GM08714 (cell line): ENCODE results near the gene ADAMTS3.

Source experiments
- H3K4me3 ChIP-seq: fragments of 200-500 bp; sonication (Bioruptor generic); 2 replicates; pipeline ENCODE4 v1.5.1; 2014; ENCODE audit warnings: mild to moderate bottlenecking, low read length, inconsistent platforms
- ZNF274 ChIP-seq: IDR thresholded peaks from 2 replicates; pipeline ENCODE4 v1.6.1; 2012; ENCODE audit warnings: mild to moderate bottlenecking, low read depth, low read length

The ADAMTS3 gene

DNA sequence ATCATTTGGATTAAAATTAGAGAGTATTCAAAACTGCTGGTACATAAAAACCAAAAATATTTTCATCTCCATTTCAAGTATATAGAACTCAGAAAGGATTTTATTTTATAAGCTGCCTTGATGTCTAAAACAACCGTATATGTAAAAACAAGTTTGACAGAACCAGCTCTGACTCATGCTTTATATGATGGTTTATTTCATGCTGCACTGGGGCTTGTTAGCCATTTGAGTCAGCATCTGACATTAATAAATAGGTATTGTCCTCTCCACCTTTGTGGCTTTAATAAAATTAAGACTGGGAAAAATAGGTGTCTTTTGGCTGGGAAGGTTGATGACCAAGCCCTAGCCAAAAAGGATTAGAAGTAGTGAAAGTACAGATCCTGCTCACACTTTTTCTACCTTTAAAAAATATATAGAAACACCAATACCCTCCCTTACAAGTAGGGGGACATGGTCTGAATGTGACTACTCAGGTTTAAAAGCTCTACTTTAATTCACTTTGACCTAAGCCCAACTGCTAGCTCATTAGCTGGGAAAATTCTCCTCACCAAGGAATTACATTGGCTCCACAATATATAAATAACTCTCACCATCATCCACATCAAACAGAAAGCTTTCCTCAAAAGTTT, 228.1 kb downstream of the ADAMTS3 start:
- no peak overlapping the region for H3K4me3 ChIP-seq
- TF ChIP-seq ZNF274, result no peak

DNA sequence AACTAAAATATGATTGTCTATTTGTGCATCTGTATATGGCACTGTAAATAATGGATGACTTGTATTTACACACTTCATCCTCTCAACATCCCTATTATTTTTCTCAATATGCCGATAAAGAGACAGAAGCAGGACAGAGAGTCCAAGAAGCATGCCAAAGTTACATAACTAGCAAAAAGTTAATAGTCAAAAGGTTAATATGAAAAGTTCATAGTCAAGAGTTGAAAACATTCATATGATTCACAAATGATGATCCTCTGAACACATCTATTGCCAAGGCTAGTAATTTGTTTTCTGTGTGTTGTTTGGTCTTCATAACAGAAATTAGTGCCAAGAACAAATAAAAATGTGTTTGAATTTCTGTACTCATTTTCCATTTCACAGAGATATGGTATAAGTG, 231.0 kb downstream of the ADAMTS3 start:
- no peak for TF ChIP-seq ZNF274
- no peak overlapping the region for H3K4me3 ChIP-seq

DNA sequence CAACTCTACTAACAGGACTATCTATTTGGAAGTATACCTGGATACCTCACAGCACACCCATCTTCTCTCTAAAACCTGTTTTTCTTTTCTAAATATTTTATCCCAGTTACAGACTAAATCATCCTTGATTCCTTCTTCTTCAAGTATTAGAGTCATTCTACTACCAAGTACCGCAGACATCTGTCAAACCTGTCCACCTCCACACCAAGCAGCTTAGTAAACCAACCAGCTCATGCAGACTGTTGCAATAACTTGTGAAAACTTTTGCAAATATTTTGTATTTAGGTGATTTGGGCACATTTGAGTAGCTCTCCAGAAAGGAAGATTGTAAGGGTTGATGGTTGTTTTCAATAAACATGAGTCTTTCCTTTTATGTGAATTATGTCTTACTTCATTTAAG, 238.6 kb downstream of the ADAMTS3 start:
- TF ChIP-seq ZNF274, result no peak

DNA sequence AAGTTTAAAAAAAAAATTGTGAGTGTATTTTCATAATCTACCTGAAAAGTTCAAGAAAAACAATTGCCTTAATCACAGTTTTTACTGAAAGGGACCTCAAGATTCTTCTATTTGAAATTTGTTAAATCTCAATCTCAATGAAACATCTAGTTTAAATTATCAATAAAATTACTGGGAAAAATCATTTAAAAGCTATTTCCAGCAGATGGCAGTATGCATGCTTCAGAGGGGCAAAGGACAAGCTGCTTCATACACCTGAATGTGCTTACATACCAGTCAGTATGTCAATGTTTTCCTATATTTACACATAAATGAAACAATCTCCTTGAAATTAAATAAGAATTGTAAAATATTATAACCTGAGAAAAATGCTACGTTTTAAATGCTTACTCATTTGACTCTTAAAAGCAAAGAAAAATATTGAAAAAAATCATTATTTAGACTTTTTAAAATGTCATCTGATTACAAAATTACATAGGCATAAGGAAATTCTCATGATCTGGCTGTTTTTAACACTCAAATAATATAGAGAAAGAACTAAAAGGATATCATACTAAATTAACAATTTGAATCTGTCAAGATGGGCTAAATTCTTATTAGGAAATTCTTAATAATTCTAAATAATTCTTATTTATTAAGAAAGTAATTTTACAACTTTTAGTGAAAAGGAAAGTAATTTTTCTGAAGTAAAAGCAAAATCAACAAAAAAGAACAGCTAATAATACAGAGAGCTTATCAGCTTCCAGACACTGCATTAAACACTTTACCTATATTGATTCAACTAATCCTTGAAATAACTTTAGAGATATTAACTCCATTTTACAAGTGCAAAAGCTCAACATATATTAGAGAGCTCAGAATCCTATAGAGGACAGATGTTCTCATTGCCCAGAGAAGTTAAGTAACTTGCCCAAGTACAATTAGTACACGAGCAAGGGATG, 242.1 kb downstream of the ADAMTS3 start:
- no peak overlapping the region for H3K4me3 ChIP-seq
- TF ChIP-seq ZNF274, result no peak

More for the DNA sequence above, 238.6 kb downstream of the ADAMTS3 start:
- no peak overlapping the region for H3K4me3 ChIP-seq

DNA sequence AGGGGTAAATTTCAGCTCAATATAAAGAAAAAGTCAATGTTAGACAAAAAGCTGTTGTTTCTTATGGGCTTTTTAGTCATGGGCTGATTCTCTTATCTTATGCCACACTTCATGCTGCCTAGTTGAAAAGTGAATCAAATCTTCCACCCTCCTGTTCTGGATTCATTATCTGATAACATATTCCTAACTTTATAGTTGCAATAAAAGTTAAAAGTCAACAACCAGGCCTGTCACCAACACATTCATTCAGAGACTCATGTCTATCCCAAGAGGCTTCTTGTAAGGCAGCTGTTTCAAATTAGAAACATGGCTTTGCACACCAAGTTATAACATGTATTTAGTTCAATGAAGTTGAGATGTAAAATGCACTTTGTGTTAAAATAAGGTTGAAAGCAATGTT, 243.8 kb downstream of the ADAMTS3 start:
- TF ChIP-seq ZNF274, result no peak
- no peak overlapping the region for H3K4me3 ChIP-seq

DNA sequence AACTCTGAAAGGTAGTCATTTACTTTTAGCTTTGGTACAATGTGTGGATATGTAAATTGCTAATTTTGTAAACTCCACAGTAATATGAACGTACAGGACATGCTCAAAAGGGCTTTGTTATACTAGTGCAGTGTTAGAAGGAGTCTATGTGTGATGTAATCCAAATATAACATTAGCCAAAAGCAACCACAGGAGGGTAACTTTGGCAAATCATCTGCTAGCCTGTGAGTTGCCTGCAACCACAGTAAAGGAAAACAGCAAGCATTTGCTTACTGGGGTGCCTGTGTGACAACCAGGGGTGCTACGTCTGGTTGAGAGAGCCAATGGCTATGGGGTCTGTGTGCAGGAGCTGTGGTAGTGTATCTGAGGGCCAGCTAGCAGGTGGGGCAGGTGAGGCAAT, 245.8 kb downstream of the ADAMTS3 start:
- no peak for TF ChIP-seq ZNF274
- H3K4me3 ChIP-seq, result no peak overlapping the region

DNA sequence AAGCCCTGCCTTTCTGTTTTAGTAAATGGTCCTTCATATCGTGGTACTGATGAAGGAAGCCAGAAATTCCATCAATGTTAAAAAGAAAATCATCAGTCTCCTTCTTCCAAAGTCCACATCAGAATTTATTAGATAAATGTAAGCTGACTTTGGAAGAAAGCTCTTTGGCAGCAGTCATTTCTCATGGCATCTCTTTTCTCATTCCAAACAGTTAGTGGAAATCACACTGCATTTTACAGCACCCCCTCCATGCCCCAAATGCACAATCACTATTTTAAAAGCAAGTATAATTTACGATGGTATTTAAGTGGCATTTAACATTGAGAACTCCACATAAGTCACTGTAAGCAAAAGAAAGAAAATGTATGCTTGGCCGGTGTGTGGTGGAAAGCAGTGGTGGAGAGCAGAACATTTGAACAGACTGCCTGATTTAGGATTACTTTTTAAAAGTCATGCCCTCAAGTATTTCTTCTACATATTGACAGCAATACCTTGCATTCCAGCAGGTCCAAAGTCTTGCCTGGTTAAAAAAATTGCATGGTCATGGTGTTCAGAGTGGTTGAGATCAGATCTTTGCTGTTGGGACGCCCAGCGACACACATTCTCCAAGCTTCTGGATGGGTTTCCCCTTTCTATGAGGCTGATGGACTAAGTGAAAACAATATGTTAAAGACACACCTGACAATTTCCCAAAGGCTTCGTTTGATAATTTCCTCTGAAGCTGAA, 248.6 kb downstream of the ADAMTS3 start:
- H3K4me3 ChIP-seq, result no peak overlapping the region

DNA sequence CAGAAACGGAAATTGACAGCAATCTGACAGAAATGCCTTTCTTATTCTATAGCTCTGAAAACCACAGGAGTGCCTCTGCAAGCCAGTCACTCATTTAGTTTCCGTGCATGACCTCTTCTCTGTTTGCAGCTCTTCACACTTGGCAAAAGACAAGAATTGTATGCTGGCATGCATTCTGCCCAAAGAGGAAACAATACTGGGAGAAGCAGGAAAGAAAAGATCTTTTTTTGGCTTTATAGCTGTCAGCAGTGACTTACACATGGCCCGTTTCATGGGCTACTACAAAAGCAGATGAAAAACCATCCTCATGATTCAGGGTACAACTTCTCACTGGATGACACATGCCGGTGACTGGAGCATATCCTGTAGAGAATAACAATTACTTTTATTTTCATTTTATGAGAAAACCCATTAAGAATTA, 249.4 kb downstream of the ADAMTS3 start:
- no peak for TF ChIP-seq ZNF274
- no peak overlapping the region for H3K4me3 ChIP-seq

More for the DNA sequence above, 248.6 kb downstream of the ADAMTS3 start:
- TF ChIP-seq ZNF274, result no peak

DNA sequence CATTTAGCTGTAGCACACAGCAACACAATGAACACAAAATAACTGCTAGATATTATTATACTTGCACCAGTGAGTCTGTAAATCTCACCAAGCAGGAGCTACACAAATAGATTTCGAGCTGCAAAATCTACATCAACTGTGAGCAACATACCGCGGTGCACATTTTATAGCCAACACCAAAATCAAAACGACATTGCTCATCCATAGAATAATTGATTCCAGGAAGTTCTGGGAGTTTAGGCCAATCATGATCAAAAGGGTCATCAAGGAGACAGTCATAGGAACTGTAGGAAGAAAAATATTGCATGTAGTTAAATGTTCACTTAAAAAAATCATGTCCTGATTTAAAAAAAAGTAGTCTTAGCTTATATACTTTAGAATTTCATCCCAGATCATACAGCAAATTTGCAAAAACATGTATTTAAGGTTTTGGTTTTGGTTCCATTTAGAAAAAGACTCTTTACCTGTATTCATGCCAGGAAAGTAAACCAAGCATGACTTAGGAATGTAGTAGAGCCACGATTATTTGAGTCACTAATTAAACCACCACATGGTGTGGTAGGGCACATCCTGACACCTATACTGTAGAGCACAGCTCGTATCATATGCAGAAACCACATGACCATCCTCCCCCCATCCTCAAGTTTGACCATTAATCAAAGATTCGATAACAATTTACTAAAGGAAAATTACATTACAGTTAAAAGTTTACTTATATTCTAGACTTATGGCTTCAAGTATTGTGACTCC, 250.4 kb downstream of the ADAMTS3 start:
- TF ChIP-seq ZNF274, result no peak

DNA sequence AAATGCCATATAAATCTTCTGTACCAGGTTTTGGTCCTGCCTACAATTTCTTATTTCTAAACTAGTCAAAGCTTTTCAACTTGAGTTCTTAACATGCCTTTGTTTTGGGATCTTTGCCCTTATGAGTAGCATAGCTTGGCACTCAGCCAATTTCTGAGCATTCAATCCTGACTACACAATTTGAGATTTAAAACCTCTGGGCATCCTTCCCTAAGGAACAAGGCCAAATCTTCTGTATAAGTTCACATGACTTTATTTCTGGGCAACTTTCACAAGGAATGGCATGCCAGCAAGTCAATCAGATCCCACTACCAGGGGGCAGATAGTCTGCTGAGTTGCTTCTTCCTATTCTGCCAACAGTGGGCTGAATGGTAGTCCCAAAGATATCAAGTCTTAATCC, 254.2 kb downstream of the ADAMTS3 start:
- TF ChIP-seq ZNF274, result no peak
- no peak overlapping the region for H3K4me3 ChIP-seq

More for the DNA sequence above, 250.4 kb downstream of the ADAMTS3 start:
- no peak overlapping the region for H3K4me3 ChIP-seq

DNA sequence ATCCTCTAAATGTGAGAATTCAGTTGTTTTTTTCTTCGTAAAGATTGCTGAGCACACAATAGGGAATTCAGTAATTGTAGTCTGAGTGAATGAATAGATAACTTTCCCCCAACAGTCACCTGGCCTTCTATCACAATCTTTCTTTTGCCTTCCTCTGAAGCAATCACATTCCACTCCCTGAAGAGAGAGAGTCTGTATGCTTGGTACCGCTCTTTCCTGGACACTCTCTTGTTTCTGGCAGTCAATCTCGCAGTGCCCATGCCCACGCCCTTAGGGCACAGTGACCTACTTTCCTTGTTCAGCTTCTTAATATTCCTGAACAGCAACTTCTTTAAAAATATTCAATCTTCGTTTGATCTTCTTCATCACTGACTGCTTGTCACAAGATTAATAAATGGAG, 255.9 kb downstream of the ADAMTS3 start:
- no peak overlapping the region for H3K4me3 ChIP-seq
- no peak for TF ChIP-seq ZNF274

DNA sequence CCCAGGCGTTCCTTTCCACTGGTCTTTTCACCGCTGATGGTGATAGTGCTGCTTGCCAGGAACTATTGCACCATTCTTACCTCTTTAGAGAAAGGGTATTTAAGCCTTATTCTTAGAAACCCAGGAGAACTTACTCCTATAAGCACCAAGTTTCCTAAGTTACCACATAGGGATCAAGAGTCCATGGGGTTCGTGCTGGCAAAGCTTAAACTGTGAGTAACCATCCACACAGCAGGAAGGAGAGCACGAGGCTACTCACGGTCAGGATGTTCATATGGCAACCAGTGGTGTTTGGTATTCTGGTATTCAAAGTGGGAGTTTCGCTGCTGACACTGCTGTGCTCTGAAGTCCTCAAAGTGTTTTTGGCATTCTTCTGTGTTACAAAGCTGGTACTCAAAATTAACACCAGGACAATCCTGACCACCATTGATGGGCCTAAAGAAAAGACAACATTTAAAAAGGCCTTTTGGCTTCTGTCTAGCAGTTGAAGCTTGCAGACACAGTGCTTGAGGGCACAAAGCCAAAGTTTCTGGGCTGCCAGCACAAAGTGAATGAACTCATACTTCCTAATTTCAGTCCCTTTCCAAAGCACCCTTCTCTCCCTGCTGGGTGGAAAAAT, 256.9 kb downstream of the ADAMTS3 start:
- H3K4me3 ChIP-seq, result no peak overlapping the region
- TF ChIP-seq ZNF274, result no peak

DNA sequence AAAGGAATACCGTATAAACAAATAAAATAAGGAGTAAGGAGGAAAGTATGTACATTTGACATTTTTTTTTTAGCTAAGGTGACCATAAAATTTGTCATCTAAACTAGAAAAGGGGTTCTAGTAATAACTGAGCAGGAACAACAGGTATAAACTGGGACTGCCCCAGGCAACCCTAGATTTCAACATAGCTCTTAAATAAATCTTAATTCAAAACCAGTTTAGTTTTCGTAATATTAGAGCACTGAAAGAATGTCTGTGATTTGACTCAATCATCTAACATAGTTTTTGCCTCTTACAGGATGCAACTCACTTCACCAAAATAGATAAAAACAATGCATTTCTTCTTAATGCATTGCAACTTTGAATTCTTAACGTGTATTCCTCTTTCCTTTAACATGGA, 257.7 kb downstream of the ADAMTS3 start:
- H3K4me3 ChIP-seq, result no peak overlapping the region
- TF ChIP-seq ZNF274, result no peak
